NCI-H510A (cell line): ENCODE measurements around the gene GPC3.
"Not testable (repeated sequence)": the region's sequence is repeated elsewhere in the genome, so short reads cannot be mapped to it uniquely, and the experiment has no call there.

Experiments used
- DNase-seq: peaks from one replicate; lab custom pipeline; 2025; lab: John Stamatoyannopoulos, UW

GPC3 gene

GRCh38 chrX:133762976-133763548 lies 222.3 kb downstream of the GPC3 start:
- DNase-seq, result not testable (repeated sequence)

- no peak for DNase-seq
Measured at GRCh38 chrX:133754657-133755056, 230.7 kb downstream of the GPC3 start.

DNA sequence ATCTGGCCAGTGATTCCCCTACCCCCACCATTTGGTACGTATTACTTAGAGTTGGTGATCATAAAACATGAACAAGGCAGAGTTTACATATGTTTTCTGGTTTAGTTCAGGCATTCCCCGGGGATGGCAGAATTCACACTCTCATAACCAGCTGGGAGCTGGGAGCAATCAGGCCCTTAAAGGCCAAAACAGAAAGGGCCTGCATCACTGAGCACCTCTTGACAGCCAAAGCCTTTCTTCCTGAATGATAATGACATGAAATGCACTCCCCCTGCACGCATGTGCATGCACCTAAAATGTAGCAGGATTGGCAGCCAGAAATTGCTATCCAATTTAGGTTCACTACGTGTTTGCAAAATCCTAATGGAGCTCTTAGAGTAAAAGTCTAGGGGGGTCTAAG lies 235.4 kb downstream of the GPC3 start:
- no peak for DNase-seq

DNA sequence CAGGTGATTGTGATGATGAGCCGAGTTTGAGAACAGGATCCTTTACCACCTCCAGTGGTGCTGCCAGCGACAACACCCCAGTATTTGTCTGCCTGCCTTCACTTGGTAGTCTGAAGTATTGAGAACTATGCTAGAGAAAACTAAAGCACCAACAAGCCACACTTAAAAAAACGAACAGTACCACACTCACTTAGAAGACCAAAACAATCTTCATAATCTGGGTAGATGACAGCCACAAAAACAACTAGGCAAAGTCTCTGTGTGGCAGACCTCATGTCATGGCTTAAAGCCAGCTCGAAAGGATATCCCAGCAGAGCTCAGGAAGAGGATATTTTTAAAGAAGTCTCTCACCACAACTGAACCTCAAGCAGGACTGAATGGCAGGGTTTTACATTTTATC lies 236.0 kb downstream of the GPC3 start:
- DNase-seq, result no peak

GRCh38 chrX:133747196-133747595 lies 238.2 kb downstream of the GPC3 start:
- DNase-seq, result no peak

DNA sequence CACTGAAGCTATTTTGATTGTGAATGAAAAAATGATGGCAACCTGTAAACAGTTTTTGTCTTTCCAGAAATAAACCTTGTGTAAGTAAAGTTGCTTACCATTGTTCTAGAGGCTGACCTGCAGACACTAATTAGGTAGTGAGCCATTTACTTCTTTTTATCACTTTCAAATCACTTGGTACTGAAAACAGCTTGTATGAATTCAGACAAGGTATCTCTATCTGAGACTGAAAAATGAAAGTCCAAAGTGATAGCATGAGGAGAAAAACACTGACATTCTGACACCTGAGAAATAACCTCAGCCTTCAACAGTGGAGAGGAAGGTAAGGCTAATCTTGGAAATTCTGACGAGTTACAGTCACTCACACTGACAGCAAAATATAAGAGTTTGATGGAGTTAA lies 238.8 kb downstream of the GPC3 start:
- no peak for DNase-seq

- DNase-seq, result no peak
Measured at GRCh38 chrX:133745349-133745748, 240.0 kb downstream of the GPC3 start.

- DNase-seq, result no peak
Measured at GRCh38 chrX:133742602-133743305, 242.6 kb downstream of the GPC3 start.

GRCh38 chrX:133741303-133741702 lies 244.1 kb downstream of the GPC3 start:
- DNase-seq, result no peak

- no peak for DNase-seq
Measured at GRCh38 chrX:133726642-133727041, 258.8 kb downstream of the GPC3 start.

GRCh38 chrX:133726211-133726630 lies 259.2 kb downstream of the GPC3 start:
- DNase-seq, result peak; percentile 9

DNA sequence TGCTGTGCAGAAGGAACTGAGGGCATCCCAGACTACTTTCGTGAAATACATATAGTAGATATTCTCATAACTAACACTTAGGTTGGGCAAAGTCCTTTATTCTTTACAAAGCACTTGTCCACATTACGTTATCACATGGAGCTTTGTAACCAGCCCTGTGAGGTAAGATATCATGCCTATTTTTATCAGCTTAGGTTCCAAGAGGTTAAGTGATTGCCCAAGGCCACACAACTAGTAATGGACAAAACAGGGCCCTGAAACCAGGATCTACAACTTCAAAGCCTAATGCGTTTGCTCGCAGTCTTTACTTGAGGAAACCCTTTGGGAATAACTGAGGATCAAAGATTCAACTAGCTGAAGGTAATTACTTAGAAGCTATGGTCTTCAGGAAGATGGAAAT lies 261.5 kb downstream of the GPC3 start:
- no peak for DNase-seq

- DNase-seq, result no peak
Measured at GRCh38 chrX:133722756-133723155, 262.6 kb downstream of the GPC3 start.

- DNase-seq, result not testable (repeated sequence)
Measured at GRCh38 chrX:133720269-133720668, 265.1 kb downstream of the GPC3 start.

DNA sequence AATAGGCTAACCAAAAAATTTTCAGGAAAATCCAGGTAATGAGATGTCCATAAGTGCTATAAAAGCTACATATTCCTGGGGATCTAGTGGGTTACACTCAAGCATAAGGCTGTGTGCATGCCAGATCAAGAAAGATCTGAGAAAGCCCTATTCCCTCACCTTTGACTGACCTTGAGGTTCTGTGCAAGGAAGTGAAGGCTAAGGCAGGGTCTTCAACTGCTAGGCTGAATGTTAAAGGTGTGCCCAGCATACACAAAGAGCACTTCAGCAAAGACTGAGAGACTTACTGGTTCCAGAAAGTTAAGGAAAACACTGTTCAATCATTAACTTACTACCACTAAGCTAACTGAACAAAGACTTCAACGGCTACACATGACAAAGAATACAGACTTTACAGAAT lies 269.7 kb downstream of the GPC3 start:
- no peak for DNase-seq

GRCh38 chrX:133709501-133709900 lies 275.9 kb downstream of the GPC3 start:
- no peak for DNase-seq

- DNase-seq, result no peak
Measured at GRCh38 chrX:133706890-133707289, 278.5 kb downstream of the GPC3 start.

GRCh38 chrX:133702230-133702629 lies 283.2 kb downstream of the GPC3 start:
- no peak for DNase-seq

- no peak for DNase-seq
Measured at GRCh38 chrX:133699023-133699728, 286.2 kb downstream of the GPC3 start.

- no peak for DNase-seq
Measured at GRCh38 chrX:133698298-133698697, 287.1 kb downstream of the GPC3 start.

GRCh38 chrX:133697656-133698055 lies 287.7 kb downstream of the GPC3 start:
- DNase-seq, result no peak

DNA sequence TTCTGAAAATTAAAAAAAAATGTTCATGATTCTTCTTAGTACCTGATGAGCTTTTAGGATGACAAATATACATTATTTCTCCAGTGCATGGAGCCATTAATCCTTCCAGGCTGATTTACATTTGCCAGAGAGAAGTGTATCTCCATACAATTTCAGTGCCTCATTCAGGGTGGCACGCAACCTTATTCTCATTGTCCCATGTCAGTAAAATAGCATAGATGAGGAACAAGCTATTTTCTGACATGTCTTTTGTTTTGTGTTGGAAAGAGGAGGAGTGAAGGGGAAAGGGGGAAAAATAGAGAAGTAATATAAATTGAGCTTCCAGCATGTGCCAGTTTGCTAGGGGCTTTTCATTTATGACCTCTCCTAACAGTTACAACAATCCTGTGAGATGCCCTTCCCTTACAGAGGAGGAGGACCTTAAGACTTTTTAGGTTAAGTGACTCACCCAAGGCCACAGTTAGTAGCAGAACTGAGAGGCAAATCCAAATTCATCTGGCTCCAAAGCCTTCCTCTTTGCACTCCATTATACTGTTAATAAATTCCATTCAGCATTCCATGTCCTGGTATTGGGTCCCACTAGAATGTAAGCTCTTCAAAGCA lies 295.3 kb downstream of the GPC3 start:
- DNase-seq, result no peak

DNA sequence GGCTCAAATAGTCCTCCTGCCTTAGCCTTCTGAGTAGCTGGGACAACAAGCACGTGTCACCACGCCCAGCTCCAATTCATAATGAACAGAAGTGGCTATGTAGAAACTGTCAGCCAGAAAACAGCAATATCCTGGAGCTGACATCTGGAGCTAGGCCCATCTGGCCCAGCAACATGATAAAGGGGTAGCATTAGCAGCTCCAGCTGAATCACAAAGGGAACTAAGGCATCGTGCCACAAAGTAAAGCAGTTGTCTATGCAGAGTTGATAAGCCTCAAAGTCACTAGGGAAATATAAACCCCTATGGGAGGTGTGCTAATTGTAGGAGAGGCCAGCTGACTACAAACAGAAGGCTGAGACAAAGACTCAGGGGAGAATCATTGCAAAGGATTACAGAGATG lies 299.6 kb downstream of the GPC3 start:
- DNase-seq, result no peak
